ENCODE measurements around the gene LGALS7.
"Not testable (repeated sequence)": the region's sequence is repeated elsewhere in the genome, so short reads cannot be mapped to it uniquely, and the experiment has no call there.

DNA sequence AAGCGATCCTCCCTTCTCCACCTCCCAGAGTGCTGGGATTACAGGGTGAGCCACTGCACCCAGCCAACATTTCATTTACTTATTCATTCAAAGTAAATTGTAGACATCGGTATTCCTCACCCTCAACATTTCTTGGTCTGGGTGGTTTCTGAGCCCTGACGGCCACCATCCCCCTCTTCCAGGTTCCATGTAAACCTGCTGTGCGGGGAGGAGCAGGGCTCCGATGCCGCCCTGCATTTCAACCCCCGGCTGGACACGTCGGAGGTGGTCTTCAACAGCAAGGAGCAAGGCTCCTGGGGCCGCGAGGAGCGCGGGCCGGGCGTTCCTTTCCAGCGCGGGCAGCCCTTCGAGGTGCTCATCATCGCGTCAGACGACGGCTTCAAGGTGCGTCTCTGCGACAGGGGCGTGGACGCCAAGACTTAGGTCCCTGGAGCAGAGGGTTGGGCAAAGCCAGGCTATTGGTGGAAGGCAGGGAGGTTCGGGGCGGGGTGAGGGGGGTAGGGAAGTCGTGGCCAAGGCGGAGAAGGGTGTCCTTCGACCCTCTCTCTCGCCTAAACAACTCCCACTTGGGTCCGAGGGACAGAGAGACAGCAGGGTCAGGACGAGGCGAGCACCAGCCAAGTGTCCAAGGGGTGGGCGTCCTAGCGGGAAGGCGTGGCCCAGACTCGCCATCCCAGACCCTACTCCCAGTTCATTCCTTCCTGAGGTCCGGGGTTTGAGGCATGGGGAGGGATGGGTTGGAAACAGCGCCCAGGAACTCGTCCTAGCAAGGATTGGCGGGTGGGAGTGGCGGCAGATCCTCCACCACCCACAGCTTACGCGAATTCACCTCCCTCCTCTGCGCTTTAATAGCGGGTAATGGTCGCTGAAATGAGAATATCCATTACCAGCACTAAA lies 17.4 kb upstream of the LGALS7 start:
- TF ChIP-seq, protein P1, sequence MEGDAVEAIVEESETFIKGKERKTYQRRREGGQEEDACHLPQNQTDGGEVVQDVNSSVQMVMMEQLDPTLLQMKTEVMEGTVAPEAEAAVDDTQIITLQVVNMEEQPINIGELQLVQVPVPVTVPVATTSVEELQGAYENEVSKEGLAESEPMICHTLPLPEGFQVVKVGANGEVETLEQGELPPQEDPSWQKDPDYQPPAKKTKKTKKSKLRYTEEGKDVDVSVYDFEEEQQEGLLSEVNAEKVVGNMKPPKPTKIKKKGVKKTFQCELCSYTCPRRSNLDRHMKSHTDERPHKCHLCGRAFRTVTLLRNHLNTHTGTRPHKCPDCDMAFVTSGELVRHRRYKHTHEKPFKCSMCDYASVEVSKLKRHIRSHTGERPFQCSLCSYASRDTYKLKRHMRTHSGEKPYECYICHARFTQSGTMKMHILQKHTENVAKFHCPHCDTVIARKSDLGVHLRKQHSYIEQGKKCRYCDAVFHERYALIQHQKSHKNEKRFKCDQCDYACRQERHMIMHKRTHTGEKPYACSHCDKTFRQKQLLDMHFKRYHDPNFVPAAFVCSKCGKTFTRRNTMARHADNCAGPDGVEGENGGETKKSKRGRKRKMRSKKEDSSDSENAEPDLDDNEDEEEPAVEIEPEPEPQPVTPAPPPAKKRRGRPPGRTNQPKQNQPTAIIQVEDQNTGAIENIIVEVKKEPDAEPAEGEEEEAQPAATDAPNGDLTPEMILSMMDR (IDR thresholded peaks at IDR 0.05) = not testable (repeated sequence)
- TF ChIP-seq EZH2 (IDR thresholded peaks at IDR 0.05) = not testable (repeated sequence)

All from neural progenitor cell (in vitro differentiated cells).